Stimulated activated CD4-positive, alpha-beta T cell treated with anti-CD3 and anti-CD28 coated beads, Interleukin-4, amount 100 ng/mL, for 24 hours (primary cell): ENCODE results near the gene C6orf141.

Experiments
- DNase-seq: peaks from one replicate; pipeline ENCODE4 v3.0.0-alpha.2; 2020

The C6orf141 gene

GRCh38 chr6:49540614-49541013, 9.9 kb upstream of the C6orf141 start:
- no peak for DNase-seq

- no peak for DNase-seq
Measured at GRCh38 chr6:49541210-49541724, 9.2 kb upstream of the C6orf141 start.

- no peak for DNase-seq
Measured at GRCh38 chr6:49541936-49542335, 8.5 kb upstream of the C6orf141 start.

- no peak for DNase-seq
Measured at GRCh38 chr6:49543087-49543858, 7.2 kb upstream of the C6orf141 start.

- no peak for DNase-seq
Measured at GRCh38 chr6:49546331-49546730, 4.1 kb upstream of the C6orf141 start.

DNA sequence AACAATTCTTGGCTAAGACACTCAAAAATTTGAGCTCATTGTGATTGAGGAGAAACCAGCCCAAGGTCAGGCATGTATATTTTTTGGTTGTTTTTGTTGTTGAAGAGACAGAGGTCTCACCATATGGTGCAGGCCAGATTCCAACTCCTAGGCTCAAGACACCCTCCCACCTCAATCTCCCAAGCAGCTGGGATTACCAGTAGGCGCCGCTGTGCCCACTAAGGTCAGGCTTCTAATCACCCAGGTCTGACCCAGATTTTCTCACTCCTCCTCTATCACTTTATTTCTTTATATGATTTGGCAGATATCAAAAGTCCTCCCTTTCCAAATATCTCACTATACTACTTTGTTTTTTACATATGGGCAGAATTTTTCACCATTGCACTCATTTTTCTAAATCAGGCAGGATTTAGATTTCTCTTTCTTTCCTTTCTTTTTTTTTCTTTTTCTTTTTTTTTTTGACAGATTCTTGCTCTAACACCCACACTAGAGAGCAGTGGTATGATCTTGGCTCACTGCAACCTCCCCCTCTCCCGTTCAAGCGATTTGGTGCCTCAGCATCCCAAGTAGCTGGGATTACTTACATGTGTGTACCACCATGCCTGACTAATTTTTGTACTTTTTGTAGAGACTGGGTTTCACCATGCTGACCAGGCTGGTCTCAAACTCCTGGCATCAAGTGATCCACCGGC, 1.7 kb upstream of the C6orf141 start:
- DNase-seq = no peak

DNA sequence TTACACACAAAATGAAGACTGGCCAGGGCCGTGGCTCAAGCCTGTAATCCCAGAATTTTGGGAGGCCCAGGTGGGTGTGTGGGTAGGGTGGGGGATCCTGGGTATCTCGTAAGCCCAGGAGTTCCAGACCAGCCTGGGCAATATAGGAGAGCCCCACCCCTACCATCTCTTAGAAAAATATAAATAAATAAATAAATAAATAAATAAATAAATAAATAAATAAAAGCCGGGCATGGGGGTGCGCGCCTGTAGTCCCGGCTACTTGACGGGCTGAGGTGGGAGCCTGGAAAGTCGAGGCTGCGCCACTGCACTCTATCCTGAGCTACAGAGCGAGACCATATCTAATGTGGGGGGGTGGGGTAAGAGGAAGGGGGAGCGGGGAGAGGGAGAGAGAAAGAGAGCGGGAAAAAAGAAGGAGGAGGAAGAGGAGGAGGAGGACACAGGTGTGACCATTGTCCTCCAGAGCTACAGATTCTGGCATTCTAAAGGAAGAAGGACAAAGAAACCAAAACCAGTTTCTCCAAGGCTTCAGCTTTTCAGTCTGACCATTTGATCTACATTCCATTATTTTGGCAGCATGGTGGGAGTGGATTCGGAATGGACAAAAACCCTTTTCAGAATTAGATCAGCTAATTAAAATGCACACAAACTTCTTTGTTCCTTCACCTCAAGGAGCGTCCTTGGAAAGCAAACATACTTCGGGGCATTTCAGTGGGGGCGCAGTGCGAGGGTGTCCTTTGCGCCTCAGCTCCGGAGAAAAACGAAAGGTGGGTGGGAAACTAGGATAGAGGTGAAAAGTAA, 577 bp upstream of the C6orf141 start:
- no peak for DNase-seq

GRCh38 chr6:49551078-49551865, 804 bp downstream of the C6orf141 start:
- DNase-seq = no peak

DNA sequence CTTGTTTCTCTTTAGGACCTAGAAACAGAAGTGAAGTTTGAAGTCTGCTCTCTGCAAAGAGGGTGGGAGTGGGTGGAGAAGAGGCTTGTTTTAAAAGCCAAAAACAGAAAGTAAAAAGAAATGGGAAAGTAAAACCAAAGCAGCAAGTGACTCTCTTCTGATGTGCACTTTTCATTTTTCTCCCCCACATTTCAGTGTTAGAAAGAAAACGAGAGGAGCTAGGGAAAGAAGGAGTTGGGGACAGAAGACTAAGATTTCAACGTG, 1.3 kb downstream of the C6orf141 start:
- peak; percentile 15 for DNase-seq

GRCh38 chr6:49552596-49552995, 2.1 kb downstream of the C6orf141 start:
- DNase-seq = no peak

- DNase-seq = no peak
Measured at GRCh38 chr6:49553384-49553783, 2.9 kb downstream of the C6orf141 start.

- no peak for DNase-seq
Measured at GRCh38 chr6:49555951-49556350, 5.5 kb downstream of the C6orf141 start.

DNA sequence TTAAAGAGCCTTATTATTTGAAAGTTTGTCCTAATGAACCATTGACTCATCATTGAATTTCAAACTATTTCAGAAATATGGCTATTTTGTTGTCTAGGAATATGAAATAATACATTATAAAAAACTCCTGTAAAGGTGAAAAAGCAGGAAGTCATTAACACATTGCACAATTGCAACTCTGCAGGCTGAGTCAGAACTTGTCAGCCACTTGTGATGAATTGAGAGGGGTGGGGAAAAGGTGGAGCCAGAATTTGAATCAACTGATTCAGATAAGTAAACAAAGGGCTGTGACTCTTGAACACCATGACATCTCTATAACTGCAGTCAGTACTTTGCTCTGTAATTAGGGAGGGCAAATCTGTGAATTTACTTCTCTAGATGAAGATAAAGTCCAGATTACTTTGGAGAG, 6.0 kb downstream of the C6orf141 start:
- no peak for DNase-seq

DNA sequence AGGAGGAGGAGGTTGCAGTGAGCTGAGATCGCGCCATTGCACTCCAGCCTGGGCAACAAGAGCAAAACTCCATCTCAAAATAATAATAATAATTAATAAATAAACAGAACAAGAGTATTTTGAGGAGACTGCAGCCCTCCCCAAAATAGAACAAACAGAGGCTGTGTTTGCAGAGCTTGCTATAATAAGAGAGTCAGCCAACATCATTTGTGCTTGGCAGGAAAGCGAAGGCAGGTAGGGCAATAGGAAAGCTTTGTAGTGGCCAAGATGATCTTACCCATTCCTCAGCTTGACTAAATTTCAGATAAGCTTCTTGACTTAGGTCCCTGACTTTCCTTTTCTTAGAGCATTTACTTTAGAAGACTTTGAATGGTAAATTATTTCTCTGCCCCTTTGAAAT, 6.7 kb downstream of the C6orf141 start:
- DNase-seq = no peak

GRCh38 chr6:49558238-49558637, 7.8 kb downstream of the C6orf141 start:
- no peak for DNase-seq

GRCh38 chr6:49563006-49563886, 12.8 kb downstream of the C6orf141 start:
- DNase-seq = no peak

DNA sequence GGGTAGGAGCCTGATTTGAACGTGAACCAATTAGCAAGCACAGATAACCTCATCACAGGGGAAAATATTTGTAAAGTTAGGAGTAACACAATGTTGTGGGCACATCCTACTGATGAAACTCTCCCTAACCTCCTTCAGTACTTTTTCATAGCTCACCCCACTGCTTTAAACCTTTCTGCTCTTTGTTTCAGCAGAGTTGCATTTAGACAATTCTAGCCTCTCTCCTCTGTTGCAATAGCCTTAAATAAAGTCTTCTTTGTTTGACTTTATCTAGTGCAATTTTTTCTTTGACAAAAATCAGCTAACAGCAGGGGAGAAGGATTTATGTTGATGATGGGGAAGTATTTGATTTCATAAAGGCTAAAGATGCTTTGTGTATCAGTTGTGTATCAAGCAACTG, 14.1 kb downstream of the C6orf141 start:
- DNase-seq = no peak

- DNase-seq = no peak
Measured at GRCh38 chr6:49565261-49565660, 14.8 kb downstream of the C6orf141 start.

- DNase-seq = no peak
Measured at GRCh38 chr6:49565855-49566254, 15.4 kb downstream of the C6orf141 start.

DNA sequence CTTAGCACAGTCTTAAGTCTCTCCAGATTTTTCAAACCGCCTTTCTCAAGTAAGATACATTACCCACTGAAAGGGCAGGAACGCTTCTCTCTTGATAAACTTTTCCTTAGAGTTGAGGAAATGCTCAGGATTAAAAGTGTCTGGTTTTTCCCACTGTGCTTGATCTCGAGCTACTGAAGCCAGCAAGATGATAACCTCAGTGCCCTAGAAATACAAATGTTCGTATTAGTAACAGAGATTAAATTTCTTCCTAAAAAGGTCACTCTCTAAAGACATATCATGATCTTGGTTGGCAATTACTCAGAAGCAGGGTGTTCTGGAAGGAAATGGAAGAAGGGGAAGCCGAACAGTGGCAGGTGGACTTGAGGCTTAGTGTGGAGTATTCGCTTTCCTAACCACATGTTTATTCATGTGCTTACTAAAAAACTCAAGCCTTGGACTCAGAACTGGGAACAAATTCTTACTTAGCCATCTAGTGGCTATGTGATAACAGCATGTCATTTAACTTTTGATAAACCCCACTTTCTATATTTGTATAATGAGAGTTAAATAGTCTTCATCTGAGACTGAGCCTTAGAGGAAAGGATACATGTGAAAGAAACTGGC, 20.1 kb downstream of the C6orf141 start:
- no peak for DNase-seq

GRCh38 chr6:49576618-49577017, 26.1 kb downstream of the C6orf141 start:
- DNase-seq = no peak
